Nephron (organoid): ENCODE data around the gene CFAP65.

ENCODE experiments used
- H3K27ac Mint-ChIP-seq, 3 experiments: 2 replicates each; pipeline ENCODE4 v1.8.0; 2020; ENCODE audit warnings: mixed read lengths in 3 of 3, mild to moderate bottlenecking in 2 of 3, moderate library complexity in 1 of 3
- H3K27me3 Mint-ChIP-seq: 2 replicates; pipeline ENCODE4 v1.8.0; 2021; ENCODE audit warnings: low read depth, mild to moderate bottlenecking, moderate library complexity, mixed read lengths
- H3K36me3 Mint-ChIP-seq: 2 replicates; pipeline ENCODE4 v1.8.0; 2020; ENCODE audit warnings: low read depth, mixed read lengths
- H3K4me1 Mint-ChIP-seq: 2 replicates; pipeline ENCODE4 v1.8.0; 2020; ENCODE audit warnings: mixed read lengths
- H3K4me3 Mint-ChIP-seq, 3 experiments: 2 replicates each; pipeline ENCODE4 v1.8.0; 2020; ENCODE audit warnings: mild to moderate bottlenecking in 3 of 3, mixed read lengths in 3 of 3, moderate library complexity in 2 of 3
- H3K9me3 Mint-ChIP-seq: 2 replicates; pipeline ENCODE4 v1.8.0; 2020; ENCODE audit warnings: mixed read lengths
- TF ChIP-seq, protein P1 (sequence below), 3 experiments: fragments of 200-600 bp; sonication (generic); IDR thresholded peaks; one replicate each; pipeline ENCODE4 v1.5.0; 2021; ENCODE audit warnings: antibody characterized with exemption in 3 of 3; ENCODE audit not compliant: unreplicated experiment in 3 of 3

CFAP65 gene

DNA sequence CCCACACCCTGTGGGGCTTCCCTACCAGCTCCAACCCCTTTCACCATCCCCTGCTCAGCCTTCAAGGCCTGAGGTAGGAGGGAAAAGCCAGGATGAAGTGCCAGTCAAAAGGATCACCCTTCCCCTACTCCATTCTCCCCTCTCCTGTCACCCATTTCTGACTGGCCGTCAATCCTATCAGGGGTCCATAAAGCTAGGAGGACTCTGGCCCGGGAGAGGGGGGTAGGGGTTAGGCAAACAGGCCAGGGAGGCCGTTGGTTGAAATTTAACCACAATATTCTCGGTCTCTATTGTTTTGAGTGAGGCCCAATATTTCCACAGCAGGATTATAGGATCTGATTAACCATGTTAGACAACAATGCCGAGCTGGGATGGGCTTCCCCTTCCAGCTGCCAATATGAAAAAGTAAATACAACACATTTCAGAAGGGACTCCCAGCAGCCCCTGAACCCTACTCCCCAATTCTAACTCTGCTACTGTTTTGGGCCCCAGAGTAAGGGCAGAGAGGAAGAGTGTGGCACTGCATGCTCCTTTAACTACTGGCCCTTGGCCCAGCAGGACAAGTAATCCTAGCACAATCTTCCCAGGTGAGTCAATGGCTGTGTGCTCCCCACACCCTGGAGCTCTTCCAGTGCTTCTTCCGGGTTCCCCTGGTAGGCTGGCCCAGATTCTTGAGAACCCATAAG lies 30.0 kb upstream of the CFAP65 start:
- Mint-ChIP-seq H3K4me1 (no peaks in the 10 kb centered on the region), H3K36me3 (peaks cover 16% of the 10 kb centered on the region), H3K27ac (no peak overlapping the region), H3K27me3 (peaks cover 4% of the 10 kb centered on the region), H3K4me3 (no peak overlapping the region), H3K9me3 (no peaks in the 10 kb centered on the region)
- TF ChIP-seq, protein P1, sequence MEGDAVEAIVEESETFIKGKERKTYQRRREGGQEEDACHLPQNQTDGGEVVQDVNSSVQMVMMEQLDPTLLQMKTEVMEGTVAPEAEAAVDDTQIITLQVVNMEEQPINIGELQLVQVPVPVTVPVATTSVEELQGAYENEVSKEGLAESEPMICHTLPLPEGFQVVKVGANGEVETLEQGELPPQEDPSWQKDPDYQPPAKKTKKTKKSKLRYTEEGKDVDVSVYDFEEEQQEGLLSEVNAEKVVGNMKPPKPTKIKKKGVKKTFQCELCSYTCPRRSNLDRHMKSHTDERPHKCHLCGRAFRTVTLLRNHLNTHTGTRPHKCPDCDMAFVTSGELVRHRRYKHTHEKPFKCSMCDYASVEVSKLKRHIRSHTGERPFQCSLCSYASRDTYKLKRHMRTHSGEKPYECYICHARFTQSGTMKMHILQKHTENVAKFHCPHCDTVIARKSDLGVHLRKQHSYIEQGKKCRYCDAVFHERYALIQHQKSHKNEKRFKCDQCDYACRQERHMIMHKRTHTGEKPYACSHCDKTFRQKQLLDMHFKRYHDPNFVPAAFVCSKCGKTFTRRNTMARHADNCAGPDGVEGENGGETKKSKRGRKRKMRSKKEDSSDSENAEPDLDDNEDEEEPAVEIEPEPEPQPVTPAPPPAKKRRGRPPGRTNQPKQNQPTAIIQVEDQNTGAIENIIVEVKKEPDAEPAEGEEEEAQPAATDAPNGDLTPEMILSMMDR (IDR thresholded peaks at IDR 0.05; ENCODE audit: unreplicated experiment in 3 of 3): no peak

DNA sequence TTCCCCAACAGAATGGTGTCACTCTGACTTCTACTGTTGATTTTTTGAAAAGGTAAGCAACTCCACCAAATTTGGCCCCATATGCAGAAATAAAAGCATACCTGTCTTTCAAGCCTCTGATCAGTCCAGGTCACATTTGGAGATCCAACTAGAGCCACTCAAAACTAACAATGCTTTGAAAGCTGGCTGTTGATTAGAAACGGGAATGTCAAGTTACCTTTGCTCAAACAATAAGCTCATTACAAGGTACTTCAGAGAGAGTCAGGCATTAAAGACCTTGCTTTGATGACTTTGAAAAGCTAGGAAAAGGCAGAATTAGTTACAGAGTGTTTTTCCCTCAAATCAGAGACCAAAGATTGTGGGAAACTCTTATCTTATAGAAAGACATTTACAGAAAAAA lies 24.2 kb upstream of the CFAP65 start:
- TF ChIP-seq, protein P1 (IDR thresholded peaks at IDR 0.05; ENCODE audit: unreplicated experiment in 3 of 3): no peak
- Mint-ChIP-seq H3K4me1 (no peaks in the 10 kb centered on the region), H3K4me3 (no peak overlapping the region), H3K27me3 (peaks cover 54% of the 10 kb centered on the region), H3K9me3 (no peaks in the 10 kb centered on the region), H3K27ac (no peak overlapping the region), H3K36me3 (no peaks in the 10 kb centered on the region)

DNA sequence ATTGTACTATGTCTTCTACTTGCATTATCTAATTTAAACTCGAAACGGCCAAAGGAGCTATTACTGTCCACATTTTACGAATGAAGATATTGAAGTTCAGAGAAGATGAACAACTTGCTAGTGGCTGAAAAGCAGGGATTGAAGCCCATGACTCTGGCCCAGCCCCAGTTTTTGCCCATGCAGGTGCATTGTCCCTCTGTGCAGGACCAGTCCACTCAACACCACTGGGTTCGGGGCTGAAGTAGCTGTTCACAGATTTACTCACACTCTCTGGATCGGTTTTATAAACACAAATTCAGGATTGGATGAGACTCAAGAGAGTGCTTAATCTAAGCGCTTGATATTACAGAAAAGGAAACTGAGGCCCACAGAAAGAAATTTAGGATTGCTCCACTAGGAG lies 20.8 kb upstream of the CFAP65 start:
- H3K27me3 Mint-ChIP-seq: peaks cover 86% of the 10 kb centered on the region

DNA sequence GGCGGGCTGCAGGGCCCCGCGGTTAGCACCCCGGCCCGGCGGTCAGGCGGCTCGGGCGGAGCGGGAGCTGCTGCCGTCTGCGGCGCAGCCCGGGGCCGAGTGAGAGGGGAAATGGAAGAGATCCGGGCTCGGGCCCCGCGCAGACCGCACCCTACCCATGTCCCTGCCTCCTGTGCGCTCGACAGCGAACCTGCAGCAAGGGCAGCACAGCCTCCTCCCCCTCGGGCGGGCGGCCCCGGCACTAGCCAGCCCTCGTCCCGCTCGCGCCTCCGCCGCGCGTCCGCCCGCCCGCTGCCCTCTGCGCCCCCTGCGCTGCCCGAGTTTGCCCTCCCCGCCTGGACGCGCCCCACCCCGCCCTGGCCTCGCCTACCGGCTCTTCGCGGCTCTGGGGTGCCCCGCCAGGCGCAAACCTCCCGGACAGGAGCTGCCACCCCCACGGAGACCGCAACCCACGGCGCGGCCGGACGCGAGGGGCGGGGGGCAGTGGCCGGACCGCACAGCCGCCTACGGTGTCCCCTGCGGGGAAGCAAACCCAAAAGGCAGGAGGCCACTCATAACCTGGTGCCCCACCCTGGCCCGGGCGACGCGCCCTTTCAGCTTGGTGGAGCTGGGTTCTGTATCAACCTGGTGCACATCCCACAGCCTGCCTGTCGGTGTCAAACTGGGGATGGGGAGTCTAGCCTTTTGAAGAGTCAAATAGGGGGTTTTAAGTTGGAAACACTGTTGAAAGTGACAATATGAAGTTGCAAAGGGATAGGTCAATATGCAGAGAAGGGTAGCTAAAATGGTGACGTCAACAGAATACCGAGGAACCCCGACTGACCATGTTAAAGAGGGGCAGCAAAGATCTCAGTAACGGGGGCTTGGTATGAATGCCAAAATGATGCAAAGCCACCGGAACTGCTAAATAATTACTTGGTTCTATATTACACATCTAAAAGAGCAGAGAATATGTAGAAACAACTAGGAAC lies 19.8 kb upstream of the CFAP65 start, which contains the start of gene IHH:
IHH (minus strand) TSS at position 101 of the 971 bp plus-strand sequence. CDS start 454 bp downstream, outside the sequence.
- Mint-ChIP-seq H3K4me1 (no peaks in the 10 kb centered on the region), H3K27ac (no peak within 1 kb of the TSS), H3K27me3 (peaks cover 90% of the 10 kb centered on the region), H3K9me3 (no peaks in the 10 kb centered on the region), H3K4me3 (peak within 1 kb of the TSS; percentile 47 to 56 (median 55)), H3K36me3 (no peaks in the 10 kb centered on the region)
- TF ChIP-seq, protein P1 (IDR thresholded peaks at IDR 0.05; ENCODE audit: unreplicated experiment in 3 of 3): no peak

More for the DNA sequence above, 20.8 kb upstream of the CFAP65 start:
- Mint-ChIP-seq H3K4me1 (no peaks in the 10 kb centered on the region), H3K27ac (no peak overlapping the region), H3K4me3 (no peak overlapping the region), H3K9me3 (no peaks in the 10 kb centered on the region), H3K36me3 (no peaks in the 10 kb centered on the region)
- TF ChIP-seq, protein P1 (IDR thresholded peaks at IDR 0.05; ENCODE audit: unreplicated experiment in 3 of 3): no peak

DNA sequence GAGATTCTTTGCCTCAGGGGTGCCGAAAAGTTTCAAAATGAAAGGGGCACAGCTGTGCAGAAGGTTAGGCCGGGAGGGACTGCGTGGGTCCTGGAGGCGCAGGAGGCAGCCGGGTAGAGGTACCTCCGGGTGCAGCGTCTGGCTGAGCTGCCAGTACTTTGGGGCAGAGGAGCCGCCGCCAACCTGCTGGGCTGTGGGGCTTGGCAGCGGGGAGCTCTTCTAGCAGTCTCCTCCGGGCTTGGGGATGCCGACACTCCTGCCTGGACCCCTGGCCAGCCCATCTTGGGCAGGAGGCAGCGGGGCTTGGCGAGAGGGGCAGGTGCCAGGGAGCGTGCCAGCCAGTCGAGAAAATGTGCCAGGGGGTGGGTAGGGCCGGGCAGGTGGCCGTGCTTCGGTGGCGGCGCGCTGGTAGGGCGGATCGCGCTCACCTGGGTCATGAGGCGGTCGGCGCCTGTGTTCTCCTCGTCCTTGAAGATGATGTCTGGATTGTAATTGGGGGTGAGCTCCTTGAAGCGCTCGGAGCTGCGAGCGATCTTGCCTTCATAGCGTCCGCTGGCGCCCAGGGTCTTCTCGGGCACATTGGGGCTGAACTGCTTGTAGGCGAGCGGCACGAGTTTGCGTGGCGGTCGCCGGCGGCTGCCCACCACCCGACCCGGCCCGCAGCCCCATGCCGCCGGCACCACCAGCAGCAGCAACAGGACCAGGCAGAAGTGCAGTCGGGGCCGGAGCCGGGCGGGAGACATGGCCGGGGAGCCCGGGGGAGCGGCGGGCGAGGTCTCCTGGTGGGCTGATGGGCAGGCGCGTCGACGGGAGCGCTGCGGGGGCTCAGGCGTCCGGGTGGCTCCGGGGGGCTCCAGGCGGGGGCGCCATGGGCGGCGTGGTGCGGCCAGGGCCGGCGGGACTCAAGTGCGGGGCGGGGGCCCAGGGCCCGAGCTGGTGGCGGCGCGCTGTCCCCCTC lies 18.7 kb upstream of the CFAP65 start:
- H3K27me3 Mint-ChIP-seq: peaks cover 90% of the 10 kb centered on the region
- no peaks in the 10 kb centered on the region for H3K9me3 Mint-ChIP-seq
- no peaks in the 10 kb centered on the region for H3K4me1 Mint-ChIP-seq
- H3K27ac Mint-ChIP-seq: no peak overlapping the region
- TF ChIP-seq, protein P1 (IDR thresholded peaks at IDR 0.05; ENCODE audit: unreplicated experiment in 3 of 3): no peak
- H3K4me3 Mint-ChIP-seq: peak overlapping the region; percentile 47 to 62 (median 56)
- H3K36me3 Mint-ChIP-seq: no peaks in the 10 kb centered on the region
